ENCODE results near the gene BCAS1.

DNA sequence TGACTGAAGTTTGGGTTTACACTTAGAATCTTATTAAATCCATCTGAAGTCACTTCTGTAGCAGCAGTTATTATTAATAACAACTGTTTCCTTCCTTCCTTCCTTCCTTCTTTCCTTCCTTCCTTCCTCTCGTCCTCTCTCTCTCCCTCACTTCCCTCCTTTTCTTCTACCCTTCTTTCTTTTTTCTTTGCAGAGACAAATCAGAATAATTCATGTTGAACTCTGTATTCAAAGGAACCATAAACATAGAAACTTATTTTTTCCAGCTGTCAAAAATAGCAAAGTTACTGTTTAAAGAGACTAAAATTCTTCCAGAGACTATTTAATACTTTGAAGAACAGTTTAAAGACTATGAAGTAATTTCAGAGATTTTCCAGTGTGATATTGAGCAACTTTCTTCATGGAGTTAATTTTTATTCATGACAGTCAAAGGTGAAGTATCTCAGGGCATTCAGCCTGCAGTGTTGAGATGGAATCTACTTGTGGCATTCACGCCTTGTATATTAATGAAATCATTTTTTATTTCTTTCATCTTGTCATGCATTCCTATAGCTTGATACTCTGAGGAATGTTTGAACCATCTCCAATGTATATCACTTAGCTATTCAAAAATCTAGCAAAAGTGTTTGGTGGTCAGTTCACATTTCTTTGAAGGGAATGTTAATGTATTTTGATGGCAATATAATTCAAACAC, 109.7 kb downstream of the BCAS1 start:
- TF ChIP-seq POLR2A (IDR thresholded peaks at IDR 0.05; ENCODE audit: low read length) = no peak
- TF ChIP-seq GATA1 (IDR thresholded peaks at IDR 0.05; ENCODE audit: low read depth, low read length) = no peak

Measured in erythroblast (primary cell).